Progenitor cell of endocrine pancreas (in vitro differentiated cells): ENCODE results near the gene SLC39A12. TPM values are rescaled to one million over a fixed set of nuclear protein-coding genes. Genes with fewer than 3 reads are reported as not detected.
"Not testable (repeated sequence)": the region's sequence is repeated elsewhere in the genome, so short reads cannot be mapped to it uniquely, and the experiment has no call there.

Experiments used
- DNase-seq: peaks from one replicate; pipeline ENCODE4 v3.0.0; 2021; ENCODE audit warnings: low spot score; ENCODE audit not compliant: unreplicated experiment
- H3K27ac Mint-ChIP-seq: 2 replicates; pipeline ENCODE4 v1.8.0; 2021; ENCODE audit warnings: mild to moderate bottlenecking, moderate library complexity, mixed read lengths
- H3K27me3 Mint-ChIP-seq: 2 replicates; pipeline ENCODE4 v1.8.0; 2021; ENCODE audit warnings: mixed read lengths
- H3K36me3 Mint-ChIP-seq: 2 replicates; pipeline ENCODE4 v1.8.0; 2022; ENCODE audit warnings: mixed read lengths; ENCODE audit not compliant: insufficient read depth
- H3K4me1 Mint-ChIP-seq: 2 replicates; pipeline ENCODE4 v1.8.0; 2021; ENCODE audit warnings: low read depth, mixed read lengths
- H3K4me3 Mint-ChIP-seq: 2 replicates; pipeline ENCODE4 v1.8.0; 2021; ENCODE audit warnings: low read depth, mild to moderate bottlenecking, moderate library complexity, mixed read lengths
- H3K9me3 Mint-ChIP-seq: 2 replicates; pipeline ENCODE4 v1.8.0; 2021; ENCODE audit warnings: low read depth, mixed read lengths
- total RNA-seq: library from RNA; stranded (reverse); gene quantifications from 2 replicates; pipeline ENCODE4 v1.2.1, GENCODE V29; 2021
- TF ChIP-seq, protein P1 (sequence below): fragments of 200-600 bp; sonication (generic); IDR thresholded peaks from one replicate; pipeline ENCODE4 v1.5.0; 2021; ENCODE audit warnings: antibody characterized with exemption, mild to moderate bottlenecking; ENCODE audit not compliant: unreplicated experiment

SLC39A12 gene
- total RNA-seq, 1 donor from 2014 or later, result not detected

DNA sequence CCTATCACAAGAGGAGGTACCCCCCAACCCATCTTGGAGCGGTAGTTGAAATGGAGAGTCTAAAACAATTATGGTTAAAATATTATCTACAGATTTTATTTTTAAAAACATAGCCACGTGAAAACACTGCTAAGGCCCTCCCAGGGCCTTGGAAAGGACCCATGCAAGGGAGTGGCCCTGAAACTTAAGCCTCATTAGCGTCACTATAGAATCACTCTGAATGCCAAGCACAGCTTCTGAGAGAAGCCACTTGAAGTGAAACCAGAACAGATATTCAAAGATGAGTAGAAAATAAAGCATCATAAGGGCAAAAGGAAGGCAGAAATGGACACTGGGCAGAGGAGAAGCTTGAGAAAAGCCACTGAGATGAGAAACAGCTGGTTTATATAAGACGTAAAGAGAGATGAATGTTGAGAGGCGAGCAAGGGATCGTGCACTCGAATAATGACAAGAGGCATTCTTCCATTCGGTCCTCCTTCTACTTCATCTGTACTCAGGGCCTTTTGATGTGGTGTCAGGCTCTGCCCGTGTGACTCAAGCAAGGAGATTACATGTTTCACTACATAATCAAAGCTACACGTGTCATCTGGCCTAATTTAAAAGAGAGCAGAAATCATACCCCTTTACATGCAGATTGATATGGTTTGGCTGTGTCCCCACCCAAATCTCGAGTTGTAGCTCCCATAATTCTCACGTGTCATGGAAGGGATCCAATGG is 33.4 kb upstream of the SLC39A12 start:
- DNase-seq, result no peak
- Mint-ChIP-seq H3K4me3 (no peak overlapping the region), H3K9me3 (peaks cover 3% of the 10 kb centered on the region), H3K27ac (no peak overlapping the region), H3K36me3 (no peaks in the 10 kb centered on the region), H3K27me3 (no peaks in the 10 kb centered on the region), H3K4me1 (no peaks in the 10 kb centered on the region)
- TF ChIP-seq, protein P1, sequence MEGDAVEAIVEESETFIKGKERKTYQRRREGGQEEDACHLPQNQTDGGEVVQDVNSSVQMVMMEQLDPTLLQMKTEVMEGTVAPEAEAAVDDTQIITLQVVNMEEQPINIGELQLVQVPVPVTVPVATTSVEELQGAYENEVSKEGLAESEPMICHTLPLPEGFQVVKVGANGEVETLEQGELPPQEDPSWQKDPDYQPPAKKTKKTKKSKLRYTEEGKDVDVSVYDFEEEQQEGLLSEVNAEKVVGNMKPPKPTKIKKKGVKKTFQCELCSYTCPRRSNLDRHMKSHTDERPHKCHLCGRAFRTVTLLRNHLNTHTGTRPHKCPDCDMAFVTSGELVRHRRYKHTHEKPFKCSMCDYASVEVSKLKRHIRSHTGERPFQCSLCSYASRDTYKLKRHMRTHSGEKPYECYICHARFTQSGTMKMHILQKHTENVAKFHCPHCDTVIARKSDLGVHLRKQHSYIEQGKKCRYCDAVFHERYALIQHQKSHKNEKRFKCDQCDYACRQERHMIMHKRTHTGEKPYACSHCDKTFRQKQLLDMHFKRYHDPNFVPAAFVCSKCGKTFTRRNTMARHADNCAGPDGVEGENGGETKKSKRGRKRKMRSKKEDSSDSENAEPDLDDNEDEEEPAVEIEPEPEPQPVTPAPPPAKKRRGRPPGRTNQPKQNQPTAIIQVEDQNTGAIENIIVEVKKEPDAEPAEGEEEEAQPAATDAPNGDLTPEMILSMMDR, result no peak

- TF ChIP-seq, protein P1, result no peak
- Mint-ChIP-seq H3K4me3 (no peak overlapping the region), H3K9me3 (peaks cover 3% of the 10 kb centered on the region), H3K27me3 (no peaks in the 10 kb centered on the region), H3K4me1 (no peaks in the 10 kb centered on the region), H3K27ac (no peak overlapping the region), H3K36me3 (no peaks in the 10 kb centered on the region)
- DNase-seq, result no peak
These were observed 30.3 kb upstream of the SLC39A12 start for GRCh38 chr10:17921378-17921777.

- no peak for DNase-seq
- Mint-ChIP-seq H3K27me3 (no peaks in the 10 kb centered on the region), H3K9me3 (peaks cover 3% of the 10 kb centered on the region), H3K36me3 (no peaks in the 10 kb centered on the region), H3K4me1 (no peaks in the 10 kb centered on the region), H3K4me3 (no peak overlapping the region), H3K27ac (peak overlapping the region; percentile 25)
- TF ChIP-seq, protein P1, result no peak
These were observed 28.0 kb upstream of the SLC39A12 start for GRCh38 chr10:17923728-17924127.

GRCh38 chr10:17943033-17943745 is 8.5 kb upstream of the SLC39A12 start:
- Mint-ChIP-seq H3K4me1 (no peaks in the 10 kb centered on the region), H3K27me3 (no peaks in the 10 kb centered on the region), H3K9me3 (peaks cover 3% of the 10 kb centered on the region), H3K4me3 (no peak overlapping the region), H3K36me3 (no peaks in the 10 kb centered on the region), H3K27ac (no peak overlapping the region)
- TF ChIP-seq, protein P1, result no peak
- DNase-seq, result no peak

DNA sequence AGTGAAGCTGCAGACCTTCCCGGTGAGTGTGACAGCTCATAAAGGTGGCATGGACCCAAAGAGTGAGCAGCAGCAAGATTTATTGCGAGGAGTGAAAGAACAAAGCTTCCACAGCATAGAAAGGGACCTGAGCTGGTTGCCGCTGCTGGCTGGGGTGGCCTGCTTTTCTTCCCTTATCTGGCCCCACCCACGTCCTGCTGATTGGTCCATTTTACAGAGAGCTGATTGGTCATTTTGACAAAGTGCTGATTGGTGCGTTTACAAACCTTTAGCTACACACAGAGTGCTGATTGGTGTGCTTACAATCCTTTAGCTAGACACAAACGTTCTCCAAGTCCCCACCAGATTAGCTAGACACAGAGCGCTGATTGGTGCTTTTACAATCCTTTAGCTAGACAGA is 1.4 kb upstream of the SLC39A12 start:
- not testable (repeated sequence) for DNase-seq, H3K4me1 Mint-ChIP-seq, H3K4me3 Mint-ChIP-seq, H3K27ac Mint-ChIP-seq, H3K27me3 Mint-ChIP-seq, H3K9me3 Mint-ChIP-seq, H3K36me3 Mint-ChIP-seq
